Cardiac fibroblast (primary cell): ENCODE measurements around the gene SPPL2A.

Source experiments
- DNase-seq, 2 donors: peaks; one replicate each; pipeline versions ENCODE4 v3.0.0 to v3.0.0-alpha.2; 2010; ENCODE audit warnings: low read depth in 2 of 2
- H3K4me3 ChIP-seq, 2 donors: replicated peaks in 1 of 2; 1 replicate in 1 of 2; 2 replicates in 1 of 2; pipeline ENCODE4 v1.5.1; 2011; ENCODE audit warnings: low read depth in 2 of 2, low read length in 2 of 2, mild to moderate bottlenecking in 2 of 2, moderate library complexity in 1 of 2
- TF ChIP-seq, protein P1 (sequence below): IDR thresholded peaks from one replicate; pipeline ENCODE4 v1.5.1; 2011; ENCODE audit warnings: low read depth, mild to moderate bottlenecking, low read length, inconsistent platforms

Gene SPPL2A

GRCh38 chr15:50808728-50809127 lies 43.2 kb upstream of the SPPL2A start:
- DNase-seq, result no peak
- no peak overlapping the region for H3K4me3 ChIP-seq
- TF ChIP-seq, protein P1, sequence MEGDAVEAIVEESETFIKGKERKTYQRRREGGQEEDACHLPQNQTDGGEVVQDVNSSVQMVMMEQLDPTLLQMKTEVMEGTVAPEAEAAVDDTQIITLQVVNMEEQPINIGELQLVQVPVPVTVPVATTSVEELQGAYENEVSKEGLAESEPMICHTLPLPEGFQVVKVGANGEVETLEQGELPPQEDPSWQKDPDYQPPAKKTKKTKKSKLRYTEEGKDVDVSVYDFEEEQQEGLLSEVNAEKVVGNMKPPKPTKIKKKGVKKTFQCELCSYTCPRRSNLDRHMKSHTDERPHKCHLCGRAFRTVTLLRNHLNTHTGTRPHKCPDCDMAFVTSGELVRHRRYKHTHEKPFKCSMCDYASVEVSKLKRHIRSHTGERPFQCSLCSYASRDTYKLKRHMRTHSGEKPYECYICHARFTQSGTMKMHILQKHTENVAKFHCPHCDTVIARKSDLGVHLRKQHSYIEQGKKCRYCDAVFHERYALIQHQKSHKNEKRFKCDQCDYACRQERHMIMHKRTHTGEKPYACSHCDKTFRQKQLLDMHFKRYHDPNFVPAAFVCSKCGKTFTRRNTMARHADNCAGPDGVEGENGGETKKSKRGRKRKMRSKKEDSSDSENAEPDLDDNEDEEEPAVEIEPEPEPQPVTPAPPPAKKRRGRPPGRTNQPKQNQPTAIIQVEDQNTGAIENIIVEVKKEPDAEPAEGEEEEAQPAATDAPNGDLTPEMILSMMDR, result no peak

GRCh38 chr15:50803479-50804180 lies 38.1 kb upstream of the SPPL2A start:
- TF ChIP-seq, protein P1, result no peak
- no peak overlapping the region for H3K4me3 ChIP-seq
- no peak for DNase-seq

DNA sequence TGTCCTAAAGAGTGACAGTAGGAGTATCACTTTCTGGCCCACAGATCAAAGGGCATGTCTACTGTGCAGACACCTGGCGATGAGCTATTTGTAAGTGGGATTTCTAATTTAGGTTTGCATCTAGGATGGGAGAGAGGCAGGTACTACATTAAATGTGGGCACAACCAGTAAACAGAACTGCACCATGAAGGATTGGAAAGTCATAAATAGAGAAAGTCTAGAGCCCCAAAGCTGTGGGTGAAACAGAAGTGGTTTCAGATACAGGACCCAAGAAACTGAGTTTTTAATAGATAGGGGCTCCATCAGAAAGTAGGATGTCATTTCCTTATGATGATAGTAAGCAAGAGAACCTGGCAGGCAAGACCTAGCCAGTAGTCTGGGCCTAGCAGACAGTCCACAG lies 35.2 kb upstream of the SPPL2A start:
- TF ChIP-seq, protein P1, result no peak
- no peak for DNase-seq
- no peak overlapping the region for H3K4me3 ChIP-seq

DNA sequence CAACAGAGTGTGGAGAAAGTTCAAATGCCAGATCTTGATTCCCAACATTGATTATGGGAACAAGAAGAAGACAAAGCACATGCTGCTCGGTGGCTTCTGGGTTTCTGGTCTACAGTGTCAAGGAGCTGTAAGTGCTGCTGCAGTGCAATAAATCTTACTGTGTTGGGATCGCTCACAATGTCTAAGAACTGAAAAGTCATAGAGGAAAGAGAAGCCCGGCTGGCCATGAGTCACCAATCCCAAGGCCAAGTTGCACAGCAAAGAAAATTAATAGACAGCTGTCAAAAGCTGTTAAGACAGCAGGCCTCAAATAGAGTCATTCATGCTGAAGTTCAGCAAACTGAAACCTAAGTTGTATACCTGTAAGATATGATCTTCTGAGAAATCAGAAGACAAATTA lies 33.2 kb upstream of the SPPL2A start:
- no peak overlapping the region for H3K4me3 ChIP-seq
- no peak for DNase-seq
- TF ChIP-seq, protein P1, result no peak

DNA sequence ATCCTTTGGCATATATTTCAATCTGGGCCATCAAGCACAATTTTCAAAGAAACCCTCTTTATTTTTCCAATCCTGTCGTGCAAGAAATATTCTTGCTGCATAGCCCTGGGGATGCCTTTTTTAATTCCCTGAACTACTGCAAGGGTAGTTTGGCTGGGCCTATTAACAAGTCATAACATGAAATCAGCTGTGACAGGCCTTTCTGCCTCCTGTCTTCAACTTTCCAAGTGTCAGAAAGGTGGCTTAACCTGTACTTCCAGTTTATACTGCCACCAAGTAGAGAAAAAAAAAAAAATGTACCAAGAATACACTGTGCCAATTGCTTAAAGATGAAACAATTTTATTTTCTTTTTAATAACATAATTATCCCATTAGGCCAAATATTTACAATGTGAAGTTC lies 32.4 kb upstream of the SPPL2A start:
- DNase-seq, result no peak

DNA sequence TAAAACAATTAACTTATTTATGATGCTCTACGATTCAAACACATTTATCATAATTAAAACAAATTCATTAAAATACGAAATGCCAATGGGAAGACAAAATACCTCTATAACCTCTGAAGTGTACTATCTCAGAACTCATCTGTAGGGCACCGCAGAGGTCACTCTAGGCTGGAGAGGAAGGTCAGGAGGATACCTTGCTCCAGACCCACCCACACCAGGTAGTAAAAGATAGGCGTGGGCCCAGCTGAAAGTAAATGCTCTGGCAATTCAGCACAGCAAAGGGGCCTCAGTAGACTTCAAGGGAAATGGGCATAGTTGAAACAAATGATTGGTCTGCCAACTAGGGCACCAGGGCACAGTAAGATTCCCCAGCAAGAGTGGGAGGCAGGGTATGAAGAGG lies 26.0 kb upstream of the SPPL2A start:
- no peak overlapping the region for H3K4me3 ChIP-seq
- no peak for DNase-seq
- TF ChIP-seq, protein P1, result no peak

More for the DNA sequence above, 32.4 kb upstream of the SPPL2A start:
- TF ChIP-seq, protein P1, result no peak
- H3K4me3 ChIP-seq, result no peak overlapping the region
